GM10266 (cell line): ENCODE measurements around the gene OARD1.
A peak's percentile ranks its signal among the peaks of the same experiment; 100 is the strongest.

Source experiments
- DNase-seq: peaks from one replicate; pipeline ENCODE4 v3.0.0; 2012; ENCODE audit errors: extremely low spot score
- TF ChIP-seq, protein P1 (sequence below): IDR thresholded peaks from 2 replicates; pipeline ENCODE4 v1.5.1; 2012; ENCODE audit warnings: mild to moderate bottlenecking, low read depth; ENCODE audit not compliant: control insufficient read depth, insufficient read depth; ENCODE audit errors: missing control alignments

OARD1 gene

GRCh38 chr6:41037107-41037900 is 34.9 kb downstream of the OARD1 start:
- no peak for DNase-seq
- TF ChIP-seq, protein P1, sequence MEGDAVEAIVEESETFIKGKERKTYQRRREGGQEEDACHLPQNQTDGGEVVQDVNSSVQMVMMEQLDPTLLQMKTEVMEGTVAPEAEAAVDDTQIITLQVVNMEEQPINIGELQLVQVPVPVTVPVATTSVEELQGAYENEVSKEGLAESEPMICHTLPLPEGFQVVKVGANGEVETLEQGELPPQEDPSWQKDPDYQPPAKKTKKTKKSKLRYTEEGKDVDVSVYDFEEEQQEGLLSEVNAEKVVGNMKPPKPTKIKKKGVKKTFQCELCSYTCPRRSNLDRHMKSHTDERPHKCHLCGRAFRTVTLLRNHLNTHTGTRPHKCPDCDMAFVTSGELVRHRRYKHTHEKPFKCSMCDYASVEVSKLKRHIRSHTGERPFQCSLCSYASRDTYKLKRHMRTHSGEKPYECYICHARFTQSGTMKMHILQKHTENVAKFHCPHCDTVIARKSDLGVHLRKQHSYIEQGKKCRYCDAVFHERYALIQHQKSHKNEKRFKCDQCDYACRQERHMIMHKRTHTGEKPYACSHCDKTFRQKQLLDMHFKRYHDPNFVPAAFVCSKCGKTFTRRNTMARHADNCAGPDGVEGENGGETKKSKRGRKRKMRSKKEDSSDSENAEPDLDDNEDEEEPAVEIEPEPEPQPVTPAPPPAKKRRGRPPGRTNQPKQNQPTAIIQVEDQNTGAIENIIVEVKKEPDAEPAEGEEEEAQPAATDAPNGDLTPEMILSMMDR, result no peak

- TF ChIP-seq, protein P1, result no peak
- DNase-seq, result no peak
Observed at GRCh38 chr6:41036601-41037000, 35.6 kb downstream of the OARD1 start.

DNA sequence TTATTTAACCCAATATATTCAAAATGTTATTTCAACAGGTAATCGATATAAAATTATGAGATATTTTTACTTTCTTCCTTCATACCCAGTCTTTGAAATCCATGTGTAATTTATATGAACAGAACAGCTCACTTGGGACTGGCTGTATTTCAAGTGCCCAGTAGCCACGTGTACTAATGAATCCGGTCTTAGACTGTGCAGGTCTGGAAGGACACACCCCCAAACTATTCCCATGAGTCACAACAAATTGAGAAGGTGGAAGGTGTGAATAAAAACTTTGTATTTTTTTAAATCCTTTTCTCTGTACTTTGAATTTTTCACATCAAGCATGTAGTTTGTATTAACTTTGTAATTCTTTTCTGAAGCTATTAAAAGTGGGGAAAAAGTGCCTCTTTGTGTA is 36.0 kb downstream of the OARD1 start:
- no peak for DNase-seq
- TF ChIP-seq, protein P1, result no peak

- DNase-seq, result no peak
- TF ChIP-seq, protein P1, result no peak
Observed at GRCh38 chr6:41033776-41034175, 38.4 kb downstream of the OARD1 start.

DNA sequence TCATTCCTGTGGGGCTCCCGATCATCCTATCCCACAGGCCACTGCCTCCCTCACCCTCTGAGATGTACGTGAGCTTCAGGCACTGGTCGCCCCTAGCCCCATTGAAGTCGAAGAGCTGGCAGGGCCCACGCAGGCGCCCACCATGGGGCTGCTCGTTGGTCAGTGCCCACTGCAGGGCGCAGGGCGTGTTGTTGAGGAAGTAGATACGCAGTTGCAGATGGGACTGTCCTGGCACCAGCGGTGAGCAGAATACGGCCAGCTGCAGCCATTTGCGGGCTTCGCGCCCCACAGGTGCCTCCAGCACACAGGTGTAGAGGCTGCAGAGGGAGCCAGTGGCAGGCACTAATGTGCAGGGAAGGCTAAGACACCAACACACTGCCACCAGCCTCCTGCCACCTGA is 39.3 kb downstream of the OARD1 start:
- TF ChIP-seq, protein P1, result no peak

GRCh38 chr6:41028561-41029412 is 43.4 kb downstream of the OARD1 start:
- TF ChIP-seq, protein P1, result no peak
- peak; percentile 22 for DNase-seq

More for the DNA sequence above, 39.3 kb downstream of the OARD1 start:
- no peak for DNase-seq
